Sigmoid colon (tissue), 7 donors: ENCODE measurements around the gene EPS8L2. TPM values are rescaled to one million over a fixed set of nuclear protein-coding genes. Genes with fewer than 3 reads are reported as not detected.

Experiments
- DNase-seq: peaks from one replicate; pipeline ENCODE4 v3.0.0-alpha.2; 2019
- H3K27ac ChIP-seq, 4 donors: fragments of 200-600 bp; sonication (generic); one replicate each; pipeline ENCODE4 v1.5.1; 2016 to 2019; ENCODE audit warnings: mild to moderate bottlenecking in 1 of 4
- H3K27me3 ChIP-seq, 3 donors: fragments of 200-600 bp; sonication (generic); one replicate each; pipeline ENCODE4 v1.5.1; 2019; ENCODE audit warnings: mild to moderate bottlenecking in 1 of 3
- H3K36me3 ChIP-seq, 4 donors: fragments of 200-600 bp; sonication (generic); one replicate each; pipeline ENCODE4 v1.5.1; 2016 to 2019
- H3K4me1 ChIP-seq, 4 donors: fragments of 200-600 bp; sonication (generic); one replicate each; pipeline ENCODE4 v1.5.1; 2017 to 2019
- H3K4me3 ChIP-seq, 4 donors: fragments of 200-600 bp; sonication (generic); one replicate each; pipeline ENCODE4 v1.5.1; 2017 to 2019; ENCODE audit warnings: mild to moderate bottlenecking in 2 of 4, moderate library complexity in 1 of 4
- H3K9me3 ChIP-seq, 4 donors: fragments of 200-600 bp in 3 of 4; sonication (generic) in 3 of 4; one replicate each; pipeline versions ENCODE4 v1.5.1 to v1.6.1; 2013 to 2019
- EP300 ChIP-seq, 4 donors: sonication (generic); formaldehyde crosslinking; IDR thresholded peaks; one replicate each; pipeline ENCODE4 v1.6.1; 2017; ENCODE audit warnings: antibody characterized with exemption in 4 of 4
- POLR2A ChIP-seq, 2 donors: fragments of 450-650 bp; IDR thresholded peaks; one replicate each; pipeline ENCODE4 v1.6.1; 2016; ENCODE audit warnings: antibody characterized with exemption in 2 of 2, mild to moderate bottlenecking in 2 of 2, moderate library complexity in 2 of 2
- POLR2AphosphoS5 ChIP-seq, 4 donors: sonication (generic); formaldehyde crosslinking; IDR thresholded peaks; one replicate each; pipeline ENCODE4 v1.6.1; 2017; ENCODE audit warnings: antibody characterized with exemption in 4 of 4
- WGBS, 2 donors: extraction: QIAGEN DNeasy Blood & Tissue Kit; methylation state at CpG; one replicate each; pipeline ENCODE4 v1.1.7; 2013; 5-methylcytosine and 5-hydroxymethylcytosine counted together
- intact Hi-C: fragments of 100-400 bp; cut with DNase I; formaldehyde crosslinking; loops from one replicate; pipeline ENCODE4 v1.15.1; 2023
- polyA plus RNA-seq, 3 donors: library from polyadenylated mRNA; stranded (reverse); fragments of 200-250 nt; gene quantifications; one replicate each; pipeline ENCODE4 v1.2.3, GENCODE V29; 2013
- total RNA-seq, 4 donors: library from RNA; depleted of rRNA; stranded (reverse); fragments of >200 nt; gene quantifications; one replicate each; pipeline ENCODE4 v1.1.0, GENCODE V29; 2016
- TF ChIP-seq, protein P1 (sequence below), 4 experiments: fragments of 450-650 bp in 3 of 4; fragments of 200-600 bp in 1 of 4; IDR thresholded peaks; one replicate each; pipeline ENCODE4 v1.5.1; 2016 to 2019; ENCODE audit warnings: antibody characterized with exemption in 4 of 4, mild to moderate bottlenecking in 3 of 4, moderate library complexity in 2 of 4
- donor health status: healthy with polysubstance abuse.
- donor health status: Bipolar disorder and iron deficiency.
- donor health status: healthy.

The EPS8L2 gene
- total RNA-seq, result 10 to 100 TPM in 2 of 4 donors, 1 to 10 TPM in 2; 5.4 to 15.6 (median 11.6) TPM
- polyA plus RNA-seq, result 100 to 1,000 TPM; 153 to 168 (median 155) TPM

- TF ChIP-seq, protein P1, sequence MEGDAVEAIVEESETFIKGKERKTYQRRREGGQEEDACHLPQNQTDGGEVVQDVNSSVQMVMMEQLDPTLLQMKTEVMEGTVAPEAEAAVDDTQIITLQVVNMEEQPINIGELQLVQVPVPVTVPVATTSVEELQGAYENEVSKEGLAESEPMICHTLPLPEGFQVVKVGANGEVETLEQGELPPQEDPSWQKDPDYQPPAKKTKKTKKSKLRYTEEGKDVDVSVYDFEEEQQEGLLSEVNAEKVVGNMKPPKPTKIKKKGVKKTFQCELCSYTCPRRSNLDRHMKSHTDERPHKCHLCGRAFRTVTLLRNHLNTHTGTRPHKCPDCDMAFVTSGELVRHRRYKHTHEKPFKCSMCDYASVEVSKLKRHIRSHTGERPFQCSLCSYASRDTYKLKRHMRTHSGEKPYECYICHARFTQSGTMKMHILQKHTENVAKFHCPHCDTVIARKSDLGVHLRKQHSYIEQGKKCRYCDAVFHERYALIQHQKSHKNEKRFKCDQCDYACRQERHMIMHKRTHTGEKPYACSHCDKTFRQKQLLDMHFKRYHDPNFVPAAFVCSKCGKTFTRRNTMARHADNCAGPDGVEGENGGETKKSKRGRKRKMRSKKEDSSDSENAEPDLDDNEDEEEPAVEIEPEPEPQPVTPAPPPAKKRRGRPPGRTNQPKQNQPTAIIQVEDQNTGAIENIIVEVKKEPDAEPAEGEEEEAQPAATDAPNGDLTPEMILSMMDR (IDR thresholded peaks at IDR 0.05), result no peak
- TF ChIP-seq POLR2AphosphoS5 (IDR thresholded peaks at IDR 0.05) (no peak), EP300 (IDR thresholded peaks at IDR 0.05) (no peak), POLR2A (IDR thresholded peaks at IDR 0.05) (no peak)
- intact Hi-C loops, result no loop called here
- Histone ChIP-seq H3K4me1 (peaks cover 0 to 43% (median 29%) of the 10 kb centered on the region in 4 donors), H3K4me3 (peak within 1 kb of the TSS; percentile 42 to 64 (median 51)), H3K36me3 (peaks cover 0 to 14% (median 6%) of the 10 kb centered on the region in 4 donors), H3K9me3 (no peaks in the 10 kb centered on the region), H3K27me3 (peaks cover 3 to 41% (median 14%) of the 10 kb centered on the region in 3 donors), H3K27ac (peak within 1 kb of the TSS; percentile 59 to 83 (median 76))
- peak; percentile 72 for DNase-seq
- WGBS, 2 donors, result 3 to 7% methylated on average over 90 of the region's 90 CpGs
Measured at GRCh38 chr11:705646-706438, at the start of gene EPS8L2. EPS8L2 (plus strand) TSS chr11:706231; CDS start chr11:709408, 3,177 bp downstream.

GRCh38 chr11:656426-656825 is 49.6 kb upstream of the EPS8L2 start:
- WGBS, 2 donors, result 94 to 95% methylated on average over 14 of the region's 14 CpGs

GRCh38 chr11:656866-657265 is 49.2 kb upstream of the EPS8L2 start:
- intact Hi-C loops, result no loop called here
- Histone ChIP-seq H3K27me3 (no peaks in the 10 kb centered on the region), H3K4me3 (no peak overlapping the region), H3K36me3 (peaks cover 0 to 41% (median 7%) of the 10 kb centered on the region in 4 donors), H3K27ac (no peak overlapping the region), H3K9me3 (no peaks in the 10 kb centered on the region), H3K4me1 (no peaks in the 10 kb centered on the region)
- TF ChIP-seq, protein P1 (IDR thresholded peaks at IDR 0.05), result no peak
- TF ChIP-seq POLR2AphosphoS5 (IDR thresholded peaks at IDR 0.05) (no peak), EP300 (IDR thresholded peaks at IDR 0.05) (no peak), POLR2A (IDR thresholded peaks at IDR 0.05) (no peak)
- WGBS, 2 donors, result 85 to 90% methylated on average over 7 of the region's 7 CpGs
- no peak for DNase-seq

More at GRCh38 chr11:656426-656825, 49.6 kb upstream of the EPS8L2 start:
- intact Hi-C loops, result no loop called here
- TF ChIP-seq POLR2A (IDR thresholded peaks at IDR 0.05) (no peak), EP300 (IDR thresholded peaks at IDR 0.05) (no peak), POLR2AphosphoS5 (IDR thresholded peaks at IDR 0.05) (no peak)
- TF ChIP-seq, protein P1 (IDR thresholded peaks at IDR 0.05), result no peak
- Histone ChIP-seq H3K27me3 (no peaks in the 10 kb centered on the region), H3K9me3 (no peaks in the 10 kb centered on the region), H3K4me3 (no peak overlapping the region), H3K36me3 (peaks cover 0 to 45% (median 7%) of the 10 kb centered on the region in 4 donors), H3K27ac (no peak overlapping the region), H3K4me1 (no peaks in the 10 kb centered on the region)
- DNase-seq, result no peak

DNA sequence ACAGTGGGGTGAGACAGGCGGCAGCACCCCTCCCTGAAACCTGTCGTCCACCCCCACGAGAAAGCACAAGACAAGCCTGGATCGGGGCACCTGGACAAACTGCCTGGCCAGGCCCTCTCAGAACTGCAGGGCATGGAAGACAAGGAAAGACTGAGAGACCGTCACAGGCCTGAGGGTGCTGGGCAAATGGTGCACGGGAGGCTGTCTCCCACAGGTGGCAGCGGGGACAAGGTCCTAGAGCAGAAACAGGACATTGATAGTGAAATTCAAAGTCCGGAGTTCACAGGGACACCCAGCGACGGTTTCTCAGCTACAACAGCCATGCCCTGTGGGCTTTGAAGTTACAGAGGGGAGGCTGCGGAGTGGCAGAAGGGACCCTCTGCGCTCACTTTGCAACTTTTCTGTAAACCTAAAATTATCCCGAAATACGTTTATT is 48.3 kb upstream of the EPS8L2 start:
- intact Hi-C loops, result no loop called here
- Histone ChIP-seq H3K9me3 (no peaks in the 10 kb centered on the region), H3K36me3 (peaks cover 0 to 41% (median 7%) of the 10 kb centered on the region in 4 donors), H3K4me1 (no peaks in the 10 kb centered on the region), H3K27me3 (no peaks in the 10 kb centered on the region), H3K27ac (no peak overlapping the region), H3K4me3 (no peak overlapping the region)
- WGBS, 2 donors, result 49 to 84% methylated on average over 14 of the region's 14 CpGs
- DNase-seq, result no peak
- no peak for TF ChIP-seq POLR2AphosphoS5 (IDR thresholded peaks at IDR 0.05)
- no peak for TF ChIP-seq POLR2A (IDR thresholded peaks at IDR 0.05)
- TF ChIP-seq, protein P1 (IDR thresholded peaks at IDR 0.05), result no peak
- TF ChIP-seq EP300 (IDR thresholded peaks at IDR 0.05), result no peak
